Adrenal gland (tissue), 12 donors: ENCODE measurements around the gene MPC1. TPM values are rescaled to one million over a fixed set of nuclear protein-coding genes. Genes with fewer than 3 reads are reported as not detected.

Experiments
- DNase-seq, 7 donors: peaks; one replicate each; pipeline ENCODE4 v3.0.0-alpha.2; 2019 to 2020
- H3K27ac ChIP-seq, 5 donors: fragments of 200-600 bp; sonication (generic) in 4 of 5; 1 replicate in 3 of 5; 2 replicates in 2 of 5; pipeline versions ENCODE4 v1.5.1 to v1.8.0; 2016 to 2020; ENCODE audit warnings: mild to moderate bottlenecking in 1 of 5
- H3K27me3 ChIP-seq: fragments of 200-600 bp; 2 replicates; pipeline ENCODE4 v1.8.0; 2021
- H3K36me3 ChIP-seq, 2 donors: fragments of 200-600 bp; replicated peaks in 1 of 2; 1 replicate in 1 of 2; 2 replicates in 1 of 2; pipeline versions ENCODE4 v1.5.1 to v1.8.0; 2018 to 2022
- H3K4me1 ChIP-seq, 2 donors: fragments of 200-600 bp; replicated peaks in 1 of 2; 1 replicate in 1 of 2; 2 replicates in 1 of 2; pipeline versions ENCODE4 v1.5.1 to v1.8.0; 2018 to 2021
- H3K4me3 ChIP-seq, 4 donors: fragments of 200-600 bp; sonication (generic) in 3 of 4; one replicate each; pipeline ENCODE4 v1.5.1; 2016 to 2018
- H3K9me3 ChIP-seq, 3 donors: fragments of 200-600 bp; sonication (generic) in 1 of 3; replicated peaks in 1 of 3; 1 replicate in 2 of 3; 2 replicates in 1 of 3; pipeline versions ENCODE4 v1.5.1 to v1.8.0; 2016 to 2021
- POLR2A ChIP-seq, 2 donors: fragments of 450-650 bp; IDR thresholded peaks; one replicate each; pipeline ENCODE4 v1.6.1; 2017; ENCODE audit warnings: antibody characterized with exemption in 2 of 2, mild to moderate bottlenecking in 2 of 2, moderate library complexity in 1 of 2
- WGBS, 4 donors: extraction: QIAGEN DNeasy Blood & Tissue Kit in 2 of 4; methylation state at CpG; one replicate each; pipeline versions ENCODE4 v1.1.5 to v1.1.7; 2013 to 2017; 5-methylcytosine and 5-hydroxymethylcytosine counted together
- intact Hi-C, 2 donors: fragments of 100-400 bp; cut with DNase I; formaldehyde crosslinking; loops; one replicate each; pipeline versions ENCODE4 v1.14.1 to v1.15.0; 2022 to 2023
- polyA plus RNA-seq, 3 donors: library from polyadenylated mRNA; stranded (reverse); fragments of 200-250 nt in 2 of 3; fragments of 350-450 nt in 1 of 3; fragmentation: Illumina TruSeq in 1 of 3; extraction: RNeasy Lipid Tissue Mini Kit (QIAGEN cat#74804) in 1 of 3; gene quantifications; one replicate each; pipeline ENCODE4 v1.2.3, GENCODE V29; 2013 to 2014
- total RNA-seq, 9 donors: library from RNA; depleted of rRNA in 4 of 9; stranded (reverse); fragments of >200 nt in 4 of 9; fragments of 120-200 nt in 1 of 9; fragmentation: NEBNext Ultra II Directional in 1 of 9; extraction: Animal tissue kit (Norgen Biotek cat#: 25700) in 1 of 9; gene quantifications; one replicate each; pipeline versions ENCODE4 v1.1.0 to v1.2.4, GENCODE V29; 2013 to 2023
- TF ChIP-seq, protein P1 (sequence below), 6 experiments: fragments of 450-650 bp in 4 of 6; fragments of 200-600 bp in 2 of 6; sonication (generic) in 1 of 6; IDR thresholded peaks; 1 replicate in 5 of 6; 2 replicates in 1 of 6; pipeline versions ENCODE4 v1.5.1 to v1.8.0; 2016 to 2021; ENCODE audit warnings: antibody characterized with exemption in 6 of 6, mild to moderate bottlenecking in 2 of 6, moderate library complexity in 1 of 6
- donor health status: healthy with polysubstance abuse.
- donor health status: Bipolar disorder and iron deficiency.
- donor health status: DM: yes; HTN: yes; CAD: no.
- donor health status: DM: no; HTN: no; CAD: no.
- donor health status: DM: no; HTN: no; CAD: no.
- donor health status: DM: yes; HTN: yes; CAD: no.

Gene MPC1
- total and polyA plus RNA-seq, 12 donors: 22.8 to 76.9 (median 46.0) TPM

DNA sequence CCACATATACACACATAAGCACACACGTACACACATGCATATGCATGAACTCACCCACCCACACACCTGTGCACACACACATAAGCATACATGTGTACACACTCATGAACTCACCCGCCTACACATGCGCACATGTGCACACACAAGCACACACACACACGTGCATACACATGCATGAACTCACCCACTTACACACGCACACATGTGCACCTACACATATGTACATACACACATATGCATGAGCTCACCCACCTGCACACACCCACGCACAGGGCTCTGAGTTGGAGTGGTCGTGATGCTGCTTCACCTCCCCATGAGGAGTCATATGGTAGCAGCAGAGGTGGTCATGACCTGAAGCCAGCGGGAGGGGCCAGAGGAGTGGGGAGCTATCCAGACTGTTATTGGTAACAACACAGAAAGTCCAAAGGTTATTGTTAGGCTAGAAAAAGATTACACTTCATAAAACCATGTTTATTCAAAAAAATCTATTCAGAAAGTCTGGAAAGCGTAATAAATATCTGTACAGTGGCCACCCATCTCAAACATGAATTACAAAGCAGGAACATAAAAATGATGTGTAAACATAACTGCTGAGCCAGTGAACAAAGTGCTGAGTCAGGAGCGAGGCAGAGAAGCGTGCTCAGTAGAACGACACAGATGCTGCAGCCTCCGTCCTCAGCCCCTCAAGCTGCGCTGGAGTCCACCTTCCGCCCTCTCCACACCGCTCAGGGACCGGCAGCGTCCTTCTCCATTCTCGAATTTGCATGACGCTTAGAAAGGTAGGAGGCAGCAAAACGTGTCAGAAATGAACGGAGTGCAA lies 26.4 kb upstream of the MPC1 start:
- Histone ChIP-seq H3K27me3 (no peaks in the 10 kb centered on the region), H3K9me3 (no peaks in the 10 kb centered on the region), H3K27ac (no peak overlapping the region), H3K36me3 (peaks cover 0 to 8% of the 10 kb centered on the region in 2 donors), H3K4me1 (no peaks in the 10 kb centered on the region), H3K4me3 (no peak overlapping the region)
- DNase-seq: no peak
- 69 to 80% (median 71%) methylated on average over 22 of the region's 22 CpGs for WGBS, 4 donors
- TF ChIP-seq, protein P1, sequence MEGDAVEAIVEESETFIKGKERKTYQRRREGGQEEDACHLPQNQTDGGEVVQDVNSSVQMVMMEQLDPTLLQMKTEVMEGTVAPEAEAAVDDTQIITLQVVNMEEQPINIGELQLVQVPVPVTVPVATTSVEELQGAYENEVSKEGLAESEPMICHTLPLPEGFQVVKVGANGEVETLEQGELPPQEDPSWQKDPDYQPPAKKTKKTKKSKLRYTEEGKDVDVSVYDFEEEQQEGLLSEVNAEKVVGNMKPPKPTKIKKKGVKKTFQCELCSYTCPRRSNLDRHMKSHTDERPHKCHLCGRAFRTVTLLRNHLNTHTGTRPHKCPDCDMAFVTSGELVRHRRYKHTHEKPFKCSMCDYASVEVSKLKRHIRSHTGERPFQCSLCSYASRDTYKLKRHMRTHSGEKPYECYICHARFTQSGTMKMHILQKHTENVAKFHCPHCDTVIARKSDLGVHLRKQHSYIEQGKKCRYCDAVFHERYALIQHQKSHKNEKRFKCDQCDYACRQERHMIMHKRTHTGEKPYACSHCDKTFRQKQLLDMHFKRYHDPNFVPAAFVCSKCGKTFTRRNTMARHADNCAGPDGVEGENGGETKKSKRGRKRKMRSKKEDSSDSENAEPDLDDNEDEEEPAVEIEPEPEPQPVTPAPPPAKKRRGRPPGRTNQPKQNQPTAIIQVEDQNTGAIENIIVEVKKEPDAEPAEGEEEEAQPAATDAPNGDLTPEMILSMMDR (IDR thresholded peaks at IDR 0.05): no peak
- no peak for TF ChIP-seq POLR2A (IDR thresholded peaks at IDR 0.05)
- intact Hi-C loops: no loop called here

DNA sequence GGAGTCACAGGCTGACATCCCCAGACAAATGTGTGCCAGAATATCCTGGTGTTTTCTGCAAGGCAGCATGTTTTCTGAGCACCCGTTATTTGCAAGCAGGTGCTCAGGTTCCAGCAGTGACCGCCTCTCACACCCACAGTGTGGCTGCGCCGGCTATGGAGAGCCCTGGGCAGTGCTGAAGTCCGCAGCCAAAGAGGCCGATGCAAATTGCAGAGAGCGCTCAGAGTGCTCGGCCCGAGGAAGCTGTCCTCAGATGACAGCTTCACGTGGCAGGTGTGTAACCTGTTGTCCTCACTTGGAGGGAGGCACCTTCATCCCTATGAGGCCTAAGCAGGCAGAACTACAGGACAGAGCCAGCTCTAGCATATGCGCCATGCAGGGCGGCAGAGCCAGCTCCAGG lies 23.5 kb upstream of the MPC1 start:
- Histone ChIP-seq H3K27me3 (no peaks in the 10 kb centered on the region), H3K4me3 (no peak overlapping the region), H3K9me3 (no peaks in the 10 kb centered on the region), H3K36me3 (no peaks in the 10 kb centered on the region), H3K27ac (no peak overlapping the region), H3K4me1 (no peaks in the 10 kb centered on the region)
- no peak for DNase-seq
- no peak for TF ChIP-seq POLR2A (IDR thresholded peaks at IDR 0.05)
- TF ChIP-seq, protein P1 (IDR thresholded peaks at IDR 0.05): no peak
- intact Hi-C loops: no loop called here
- WGBS, 4 donors: 77 to 91% (median 89%) methylated on average over 9 to 12 of the region's 12 CpGs

DNA sequence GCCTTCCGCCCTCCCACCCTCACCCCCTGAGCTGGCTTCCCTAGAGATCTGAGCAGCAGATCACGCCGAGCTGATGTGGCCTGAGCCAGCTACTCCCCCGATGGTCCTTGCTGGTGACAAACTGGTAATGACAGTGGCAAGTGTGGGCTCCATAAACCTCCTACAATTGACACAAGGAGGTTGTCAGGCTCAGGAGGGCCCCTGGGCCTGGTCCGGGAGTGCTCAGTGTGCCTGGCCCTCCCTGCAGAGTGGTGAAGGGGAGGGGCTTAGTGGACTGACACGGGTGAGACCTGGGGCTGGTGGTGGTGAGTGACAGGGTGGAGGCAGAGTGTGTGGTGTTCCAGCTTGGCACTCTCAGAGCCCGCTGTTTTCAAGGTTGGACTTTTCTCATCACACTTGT lies 22.6 kb upstream of the MPC1 start:
- TF ChIP-seq, protein P1 (IDR thresholded peaks at IDR 0.05): no peak
- TF ChIP-seq POLR2A (IDR thresholded peaks at IDR 0.05): no peak
- Histone ChIP-seq H3K4me3 (no peak overlapping the region), H3K4me1 (no peaks in the 10 kb centered on the region), H3K9me3 (no peaks in the 10 kb centered on the region), H3K27ac (no peak overlapping the region), H3K27me3 (no peaks in the 10 kb centered on the region), H3K36me3 (no peaks in the 10 kb centered on the region)
- no peak for DNase-seq
- intact Hi-C loops: no loop called here
- WGBS, 4 donors: 63 to 73% (median 70%) methylated on average over 5 to 7 of the region's 7 CpGs

DNA sequence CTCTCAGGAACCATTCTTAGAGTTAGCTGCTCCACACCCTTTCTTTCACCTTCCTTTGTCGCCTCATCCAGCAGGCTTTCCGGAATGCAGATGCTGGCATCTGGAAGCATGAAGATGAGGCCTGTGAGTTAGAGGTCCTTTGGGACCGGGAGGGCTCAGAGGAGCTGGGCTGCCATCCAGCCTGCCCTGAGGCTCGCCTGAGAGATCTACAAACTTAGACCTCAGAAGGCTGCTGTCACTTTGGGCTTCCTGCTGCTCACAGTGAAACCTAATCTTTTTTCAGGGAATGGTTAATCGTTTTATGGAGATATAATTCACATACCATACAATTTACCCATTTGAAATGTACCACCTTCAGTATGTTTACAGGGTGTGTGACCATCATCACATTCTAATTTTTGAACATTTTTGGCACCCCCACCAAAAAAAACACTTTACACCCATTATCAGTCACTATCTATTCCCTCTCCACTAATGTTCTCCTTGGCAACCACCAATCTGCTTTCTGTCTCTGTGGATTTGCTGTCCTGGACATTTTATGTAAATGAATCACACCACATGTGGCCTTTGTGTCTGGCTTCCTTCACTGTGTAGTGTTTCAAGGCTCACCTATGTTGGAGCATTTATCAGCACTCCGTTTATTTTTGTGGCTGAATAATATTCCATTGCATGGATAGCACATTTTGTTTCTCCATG lies 20.0 kb upstream of the MPC1 start:
- WGBS, 4 donors: 34 to 50% (median 46%) methylated on average over 5 to 6 of the region's 6 CpGs
- DNase-seq: peak in 1 of 7 donors; percentile 31
- Histone ChIP-seq H3K9me3 (no peaks in the 10 kb centered on the region), H3K36me3 (no peaks in the 10 kb centered on the region), H3K4me3 (no peak overlapping the region), H3K27me3 (no peaks in the 10 kb centered on the region), H3K4me1 (no peaks in the 10 kb centered on the region), H3K27ac (no peak overlapping the region)
- TF ChIP-seq, protein P1 (IDR thresholded peaks at IDR 0.05): no peak
- no peak for TF ChIP-seq POLR2A (IDR thresholded peaks at IDR 0.05)
- intact Hi-C loops: loop anchor here (5.0 kb wide), 2 partner anchors 90 to 125 kb away; no protein-coding TSS in a partner anchor
